Coronary artery (tissue), 2 donors: ENCODE data around the gene PPM1H.

Experiments
- DNase-seq: peaks from one replicate; pipeline ENCODE4 v3.0.0-alpha.2; 2017; ENCODE audit warnings: low spot score
- H3K27ac ChIP-seq, 2 donors: fragments of 200-600 bp; sonication (generic); one replicate each; pipeline ENCODE4 v1.5.1; 2016 to 2019
- H3K4me3 ChIP-seq: fragments of 200-600 bp; sonication (generic); 2 replicates; pipeline ENCODE4 v1.5.1; 2016; ENCODE audit warnings: mild to moderate bottlenecking, moderate library complexity
- CTCF ChIP-seq: fragments of 200-600 bp; sonication (generic); IDR thresholded peaks from one replicate; pipeline ENCODE4 v1.5.1; 2019; ENCODE audit warnings: antibody characterized with exemption

Gene PPM1H

GRCh38 chr12:62653740-62654139 lies 281.2 kb downstream of the PPM1H start:
- no peak for DNase-seq
- no peak overlapping the region for H3K4me3 ChIP-seq
- TF ChIP-seq CTCF, result no peak
- no peak overlapping the region for H3K27ac ChIP-seq

GRCh38 chr12:62653304-62653703 lies 281.6 kb downstream of the PPM1H start:
- Histone ChIP-seq H3K27ac (no peak overlapping the region), H3K4me3 (no peak overlapping the region)
- TF ChIP-seq CTCF, result no peak
- DNase-seq, result no peak

- Histone ChIP-seq H3K4me3 (no peak overlapping the region), H3K27ac (no peak overlapping the region)
- TF ChIP-seq CTCF, result no peak
Measured at GRCh38 chr12:62651138-62651537, 283.8 kb downstream of the PPM1H start.

GRCh38 chr12:62649412-62650138 lies 285.4 kb downstream of the PPM1H start:
- no peak overlapping the region for H3K4me3 ChIP-seq
- H3K27ac ChIP-seq, result no peak overlapping the region
- no peak for DNase-seq
- no peak for TF ChIP-seq CTCF

More at GRCh38 chr12:62651138-62651537, 283.8 kb downstream of the PPM1H start:
- no peak for DNase-seq

- no peak for DNase-seq
- no peak overlapping the region for H3K4me3 ChIP-seq
- peak overlapping the region in 1 of 2 donors; percentile 28 for H3K27ac ChIP-seq
- no peak for TF ChIP-seq CTCF
Measured at GRCh38 chr12:62647586-62647985, 287.4 kb downstream of the PPM1H start.

GRCh38 chr12:62646566-62646965 lies 288.4 kb downstream of the PPM1H start:
- Histone ChIP-seq H3K27ac (no peak overlapping the region), H3K4me3 (no peak overlapping the region)
- DNase-seq, result no peak
- TF ChIP-seq CTCF, result no peak

GRCh38 chr12:62643486-62643885 lies 291.5 kb downstream of the PPM1H start:
- no peak overlapping the region for H3K27ac ChIP-seq
- no peak overlapping the region for H3K4me3 ChIP-seq
- no peak for DNase-seq
- no peak for TF ChIP-seq CTCF
